Neutrophil (primary cell): ENCODE data around the gene PABPN1L.

ENCODE experiments used
- H3K27ac ChIP-seq: fragments of 200-600 bp; sonication (generic); 2 replicates; pipeline ENCODE4 v1.5.1; 2016; ENCODE audit warnings: mild to moderate bottlenecking, moderate library complexity
- H3K27me3 ChIP-seq: fragments of 200-600 bp; sonication (generic); 2 replicates; pipeline ENCODE4 v1.6.0; 2016; ENCODE audit warnings: mild to moderate bottlenecking
- H3K36me3 ChIP-seq: fragments of 200-600 bp; sonication (generic); 2 replicates; pipeline ENCODE4 v1.5.1; 2017
- H3K4me1 ChIP-seq, 2 experiments: fragments of 200-600 bp in 1 of 2; sonication (generic) in 1 of 2; 1 replicate in 1 of 2; 2 replicates in 1 of 2; pipeline versions ENCODE4 v1.5.1 to v1.6.1; 2013 to 2016; ENCODE audit warnings: low read depth in 1 of 2, low read length in 1 of 2, mild to moderate bottlenecking in 1 of 2, moderate library complexity in 1 of 2; ENCODE audit not compliant: control insufficient read depth in 1 of 2, insufficient read depth in 1 of 2
- H3K4me3 ChIP-seq, 2 experiments: fragments of 200-600 bp in 1 of 2; sonication (generic) in 1 of 2; 1 replicate in 1 of 2; 2 replicates in 1 of 2; pipeline ENCODE4 v1.5.1; 2013 to 2016; ENCODE audit warnings: low read depth in 1 of 2, low read length in 1 of 2, mild to moderate bottlenecking in 1 of 2, moderate library complexity in 1 of 2
- H3K9me3 ChIP-seq: fragments of 200-600 bp; sonication (generic); 2 replicates; pipeline ENCODE4 v1.5.1; 2016
- CTCF ChIP-seq: fragments of 200-600 bp; sonication (generic); IDR thresholded peaks from 2 replicates; pipeline ENCODE4 v1.5.1; 2016; ENCODE audit warnings: antibody characterized with exemption

Gene PABPN1L

GRCh38 chr16:88871349-88871702 is 4.9 kb upstream of the PABPN1L start:
- Histone ChIP-seq H3K27me3 (peaks cover 44% of the 10 kb centered on the region), H3K4me3 (peak overlapping the region in 1 of 2 experiments; percentile 28), H3K27ac (no peak overlapping the region), H3K36me3 (peaks cover 27% of the 10 kb centered on the region), H3K4me1 (peaks cover 6 to 8% of the 10 kb centered on the region in 2 experiments), H3K9me3 (no peaks in the 10 kb centered on the region)
- TF ChIP-seq CTCF: no peak

GRCh38 chr16:88870608-88871348 is 4.3 kb upstream of the PABPN1L start:
- peaks cover 22% of the 10 kb centered on the region for H3K36me3 ChIP-seq
- no peak for TF ChIP-seq CTCF
- H3K9me3 ChIP-seq: no peaks in the 10 kb centered on the region
- peaks cover 6 to 8% of the 10 kb centered on the region in 2 experiments for H3K4me1 ChIP-seq
- H3K27me3 ChIP-seq: peaks cover 44% of the 10 kb centered on the region
- H3K4me3 ChIP-seq: peak overlapping the region in 1 of 2 experiments; percentile 28
- H3K27ac ChIP-seq: no peak overlapping the region

GRCh38 chr16:88869673-88869980 is 3.2 kb upstream of the PABPN1L start:
- no peak for TF ChIP-seq CTCF
- peaks cover 44% of the 10 kb centered on the region for H3K27me3 ChIP-seq
- no peak overlapping the region for H3K27ac ChIP-seq
- peaks cover 6 to 8% of the 10 kb centered on the region in 2 experiments for H3K4me1 ChIP-seq
- no peak overlapping the region for H3K4me3 ChIP-seq
- no peaks in the 10 kb centered on the region for H3K9me3 ChIP-seq
- H3K36me3 ChIP-seq: peaks cover 10% of the 10 kb centered on the region

- H3K4me3 ChIP-seq: no peak overlapping the region
- H3K9me3 ChIP-seq: no peaks in the 10 kb centered on the region
- TF ChIP-seq CTCF: no peak
- H3K4me1 ChIP-seq: peaks cover 6 to 8% of the 10 kb centered on the region in 2 experiments
- peaks cover 5% of the 10 kb centered on the region for H3K36me3 ChIP-seq
- no peak overlapping the region for H3K27ac ChIP-seq
- H3K27me3 ChIP-seq: peaks cover 44% of the 10 kb centered on the region
Measured at GRCh38 chr16:88868974-88869672, 2.7 kb upstream of the PABPN1L start.

GRCh38 chr16:88867581-88868246 is 1.3 kb upstream of the PABPN1L start:
- peaks cover 39% of the 10 kb centered on the region for H3K27me3 ChIP-seq
- no peak for TF ChIP-seq CTCF
- peaks cover 4% of the 10 kb centered on the region for H3K36me3 ChIP-seq

More at GRCh38 chr16:88867581-88868246, 1.3 kb upstream of the PABPN1L start:
- Histone ChIP-seq H3K4me1 (peaks cover 6 to 8% of the 10 kb centered on the region in 2 experiments), H3K4me3 (no peak overlapping the region), H3K9me3 (no peaks in the 10 kb centered on the region), H3K27ac (no peak overlapping the region)
